ENCODE results near the gene CHRM4. TPM values are rescaled to one million over a fixed set of nuclear protein-coding genes. Genes with fewer than 3 reads are reported as not detected.

CHRM4 gene
- total RNA-seq = under 1 TPM; 0.75 to 0.81 TPM

DNA sequence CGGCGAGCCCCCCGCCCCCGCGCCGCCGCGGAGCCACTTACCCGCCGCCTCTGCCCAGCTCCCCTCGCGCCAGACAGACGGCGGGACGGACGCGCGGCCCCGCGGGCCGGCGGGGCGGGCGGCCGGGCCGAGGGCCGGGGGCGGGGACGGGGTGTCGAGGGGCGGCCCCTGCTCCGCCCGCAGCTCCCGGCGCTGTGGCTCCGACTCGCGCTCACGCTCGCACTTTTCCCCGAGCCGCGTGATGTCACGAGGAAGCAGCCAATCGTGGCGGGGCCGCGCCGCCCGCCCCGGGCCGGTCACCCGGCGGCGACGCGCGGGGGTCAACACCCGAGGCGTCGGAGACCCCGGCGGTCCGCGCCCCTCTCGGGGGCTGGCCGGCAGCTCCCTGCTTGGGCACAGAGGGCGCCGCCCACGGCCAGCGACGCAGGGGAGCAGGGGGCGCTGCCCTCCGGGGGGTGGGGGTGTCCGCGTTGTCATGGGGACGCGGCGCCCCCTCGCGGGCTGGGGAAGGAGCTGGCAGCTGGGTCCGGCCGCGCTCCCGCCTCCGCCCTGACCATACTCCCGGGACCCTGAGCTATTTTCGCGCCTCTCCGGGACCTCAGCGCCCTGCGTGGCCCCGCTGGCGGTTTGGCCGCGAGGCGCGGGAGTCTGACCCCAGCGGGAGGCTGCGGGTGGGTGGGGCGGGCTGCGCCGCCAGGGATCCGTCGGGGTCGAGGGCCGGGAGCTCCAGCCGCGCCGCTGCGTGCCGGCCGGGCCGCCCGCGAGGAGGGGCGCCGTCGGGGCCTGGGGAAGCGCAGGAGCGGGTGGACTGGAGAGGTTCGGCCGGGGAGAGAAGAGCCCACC is at the start of gene CHRM4:
Gene CHRM4 (minus strand): TSS at position 199 of the 843 bp plus-strand sequence. CDS start 5,219 bp downstream, outside the sequence.
- peak; percentile 18 to 54 for ATAC-seq

GRCh38 chr11:46438211-46438610 is 46.6 kb upstream of the CHRM4 start:
- Mint-ChIP-seq H3K4me1 (ENCODE audit: low read depth in 2 of 2) (peaks cover 5 to 6% of the 10 kb centered on the region in 2 donors), H3K36me3 (peaks cover 4% of the 10 kb centered on the region), H3K9me3 (no peaks in the 10 kb centered on the region), H3K27me3 (no peaks in the 10 kb centered on the region), H3K4me3 (no peak overlapping the region), H3K27ac (no peak overlapping the region)
- no peak for ATAC-seq
- DNase-seq (ENCODE audit: low spot score) = no peak

More for the DNA sequence above, at the start of gene CHRM4:
- peaks cover 23% of the 10 kb centered on the region in 2 donors for H3K27me3 Mint-ChIP-seq
- no peak for DNase-seq (ENCODE audit: low spot score)
- no peak within 1 kb of the TSS for H3K27ac Mint-ChIP-seq
- H3K4me1 Mint-ChIP-seq (ENCODE audit: low read depth in 2 of 2) = peaks cover 11 to 27% of the 10 kb centered on the region in 2 donors
- peak within 1 kb of the TSS; percentile 82 for H3K4me3 Mint-ChIP-seq
- no peaks in the 10 kb centered on the region for H3K9me3 Mint-ChIP-seq
- no peaks in the 10 kb centered on the region for H3K36me3 Mint-ChIP-seq

GRCh38 chr11:46437122-46437689 is 45.6 kb upstream of the CHRM4 start:
- Mint-ChIP-seq H3K4me3 (no peak overlapping the region), H3K27me3 (no peaks in the 10 kb centered on the region), H3K27ac (no peak overlapping the region), H3K9me3 (no peaks in the 10 kb centered on the region), H3K36me3 (peaks cover under 1% of the 10 kb centered on the region), H3K4me1 (ENCODE audit: low read depth in 2 of 2) (peaks cover 5 to 6% of the 10 kb centered on the region in 2 donors)
- ATAC-seq = no peak
- no peak for DNase-seq (ENCODE audit: low spot score)

GRCh38 chr11:46436113-46436512 is 44.5 kb upstream of the CHRM4 start:
- peaks cover 5 to 9% of the 10 kb centered on the region in 2 donors for H3K4me1 Mint-ChIP-seq (ENCODE audit: low read depth in 2 of 2)
- DNase-seq (ENCODE audit: low spot score) (no peak), ATAC-seq (no peak)
- H3K9me3 Mint-ChIP-seq = no peaks in the 10 kb centered on the region
- H3K36me3 Mint-ChIP-seq = peaks cover 9% of the 10 kb centered on the region
- H3K4me3 Mint-ChIP-seq = no peak overlapping the region
- H3K27ac Mint-ChIP-seq = no peak overlapping the region
- no peaks in the 10 kb centered on the region for H3K27me3 Mint-ChIP-seq

GRCh38 chr11:46435679-46436078 is 44.1 kb upstream of the CHRM4 start:
- Mint-ChIP-seq H3K9me3 (no peaks in the 10 kb centered on the region), H3K4me1 (ENCODE audit: low read depth in 2 of 2) (peaks cover 5 to 6% of the 10 kb centered on the region in 2 donors), H3K4me3 (no peak overlapping the region), H3K27me3 (no peaks in the 10 kb centered on the region), H3K36me3 (peaks cover 9% of the 10 kb centered on the region), H3K27ac (no peak overlapping the region)
- DNase-seq (ENCODE audit: low spot score) (no peak), ATAC-seq (peak in 1 of 2 donors; percentile 36)

DNA sequence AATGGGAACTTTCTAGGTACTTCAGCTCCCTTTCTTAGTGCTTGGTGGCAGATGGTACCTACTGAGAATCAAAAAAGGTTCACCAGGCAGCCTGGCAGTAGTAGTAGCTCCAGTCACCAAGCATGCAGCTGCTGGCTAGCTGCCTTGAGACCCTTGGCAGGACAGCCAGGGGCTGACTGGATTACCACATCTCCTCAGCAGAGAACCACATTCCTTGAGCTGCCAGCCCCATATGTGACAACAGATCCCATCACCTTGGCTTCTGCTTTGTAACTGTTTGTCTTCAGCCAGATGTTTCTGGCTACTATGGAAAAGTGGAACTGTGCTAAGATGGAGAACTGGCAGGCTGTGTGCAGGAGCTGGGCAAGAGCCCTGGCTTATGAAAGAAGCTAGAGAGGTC is 39.6 kb upstream of the CHRM4 start:
- H3K9me3 Mint-ChIP-seq = no peaks in the 10 kb centered on the region
- ATAC-seq (no peak), DNase-seq (ENCODE audit: low spot score) (no peak)
- peaks cover 16% of the 10 kb centered on the region for H3K36me3 Mint-ChIP-seq
- no peaks in the 10 kb centered on the region for H3K27me3 Mint-ChIP-seq
- no peak overlapping the region for H3K27ac Mint-ChIP-seq
- peaks cover 4 to 6% of the 10 kb centered on the region in 2 donors for H3K4me1 Mint-ChIP-seq (ENCODE audit: low read depth in 2 of 2)
- no peak overlapping the region for H3K4me3 Mint-ChIP-seq

GRCh38 chr11:46429717-46430116 is 38.1 kb upstream of the CHRM4 start:
- H3K9me3 Mint-ChIP-seq = no peaks in the 10 kb centered on the region
- H3K4me3 Mint-ChIP-seq = no peak overlapping the region
- H3K4me1 Mint-ChIP-seq (ENCODE audit: low read depth in 2 of 2) = peaks cover 2 to 4% of the 10 kb centered on the region in 2 donors
- ATAC-seq (no peak), DNase-seq (ENCODE audit: low spot score) (no peak)
- H3K36me3 Mint-ChIP-seq = peaks cover 16% of the 10 kb centered on the region
- peak overlapping the region in 1 of 2 donors; percentile 7 for H3K27ac Mint-ChIP-seq
- no peaks in the 10 kb centered on the region for H3K27me3 Mint-ChIP-seq

DNA sequence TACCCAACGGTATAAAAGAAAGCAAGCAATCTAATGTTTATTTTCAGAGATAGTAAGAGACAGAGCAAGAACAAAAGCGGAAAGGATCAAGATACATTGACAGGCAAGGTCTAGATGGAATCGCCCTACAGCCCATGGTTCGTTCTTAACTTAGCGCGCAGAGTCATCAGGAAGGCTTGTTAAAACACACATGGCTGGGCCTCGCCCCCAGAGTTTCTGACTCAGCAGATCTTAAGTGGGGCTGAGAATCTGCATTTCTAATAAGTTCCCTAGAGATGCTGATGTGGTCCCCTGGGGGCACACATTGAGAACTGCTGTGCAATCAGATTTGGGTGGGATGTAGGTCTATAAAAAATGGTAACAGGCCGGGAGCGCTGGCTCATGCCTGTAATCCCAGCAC is 35.8 kb upstream of the CHRM4 start:
- no peak overlapping the region for H3K27ac Mint-ChIP-seq
- H3K4me1 Mint-ChIP-seq (ENCODE audit: low read depth in 2 of 2) = peaks cover 2 to 4% of the 10 kb centered on the region in 2 donors
- no peak for ATAC-seq
- no peaks in the 10 kb centered on the region for H3K27me3 Mint-ChIP-seq
- peaks cover 16% of the 10 kb centered on the region for H3K36me3 Mint-ChIP-seq
- no peaks in the 10 kb centered on the region for H3K9me3 Mint-ChIP-seq
- no peak for DNase-seq (ENCODE audit: low spot score)
- no peak overlapping the region for H3K4me3 Mint-ChIP-seq

- ATAC-seq (no peak), DNase-seq (ENCODE audit: low spot score) (no peak)
- Mint-ChIP-seq H3K4me1 (ENCODE audit: low read depth in 2 of 2) (peaks cover 1 to 4% of the 10 kb centered on the region in 2 donors), H3K27me3 (no peaks in the 10 kb centered on the region), H3K4me3 (no peak overlapping the region), H3K9me3 (no peaks in the 10 kb centered on the region), H3K36me3 (peaks cover 9% of the 10 kb centered on the region), H3K27ac (no peak overlapping the region)
Observed at GRCh38 chr11:46426233-46426991, 34.8 kb upstream of the CHRM4 start.

- H3K9me3 Mint-ChIP-seq = no peaks in the 10 kb centered on the region
- H3K27me3 Mint-ChIP-seq = no peaks in the 10 kb centered on the region
- H3K4me1 Mint-ChIP-seq (ENCODE audit: low read depth in 2 of 2) = peaks cover 3 to 4% of the 10 kb centered on the region in 2 donors
- no peak overlapping the region for H3K4me3 Mint-ChIP-seq
- ATAC-seq (no peak), DNase-seq (ENCODE audit: low spot score) (no peak)
- H3K36me3 Mint-ChIP-seq = peaks cover 10% of the 10 kb centered on the region
- no peak overlapping the region for H3K27ac Mint-ChIP-seq
Observed at GRCh38 chr11:46422588-46422987, 31.0 kb upstream of the CHRM4 start.

DNA sequence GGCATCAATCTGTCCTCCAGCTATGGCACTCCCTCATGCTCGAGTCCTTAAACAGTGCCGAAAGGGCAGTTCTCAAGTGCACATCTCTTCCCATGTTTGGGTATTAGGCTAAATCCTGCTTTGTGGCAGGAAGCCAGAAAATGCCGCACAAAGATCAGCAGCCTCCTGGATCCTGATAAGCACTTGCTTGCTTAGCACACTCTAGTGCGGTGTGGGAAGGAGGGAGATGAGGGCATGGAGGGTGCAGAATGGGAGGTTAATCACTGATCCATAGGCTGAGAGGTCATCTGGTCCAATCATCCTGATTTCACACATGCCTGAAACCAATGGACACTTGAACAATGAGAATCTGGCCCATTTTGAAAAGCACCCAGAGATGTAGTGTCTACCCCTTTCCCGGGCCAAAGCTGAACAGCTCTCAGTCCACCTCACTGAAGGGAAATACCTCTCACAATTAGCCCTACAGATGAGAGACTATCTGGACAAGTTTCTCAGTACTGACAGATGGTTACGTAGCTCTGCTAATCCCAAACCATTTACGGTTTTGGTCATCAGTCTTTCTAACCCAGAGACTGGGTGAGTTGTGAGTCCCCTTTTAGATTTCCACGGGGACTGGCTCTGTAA is 29.8 kb upstream of the CHRM4 start:
- Mint-ChIP-seq H3K4me1 (ENCODE audit: low read depth in 2 of 2) (peaks cover 0 to 3% of the 10 kb centered on the region in 2 donors), H3K27ac (no peak overlapping the region), H3K27me3 (no peaks in the 10 kb centered on the region), H3K4me3 (no peak overlapping the region), H3K36me3 (peaks cover 4% of the 10 kb centered on the region), H3K9me3 (no peaks in the 10 kb centered on the region)
- no peak for DNase-seq (ENCODE audit: low spot score)
- ATAC-seq = no peak

GRCh38 chr11:46420513-46420912 is 28.9 kb upstream of the CHRM4 start:
- ATAC-seq (no peak), DNase-seq (ENCODE audit: low spot score) (no peak)
- H3K27me3 Mint-ChIP-seq = no peaks in the 10 kb centered on the region
- no peak overlapping the region for H3K27ac Mint-ChIP-seq
- peaks cover 7% of the 10 kb centered on the region for H3K36me3 Mint-ChIP-seq
- H3K4me1 Mint-ChIP-seq (ENCODE audit: low read depth in 2 of 2) = peaks cover 0 to 3% of the 10 kb centered on the region in 2 donors
- H3K4me3 Mint-ChIP-seq = no peak overlapping the region
- H3K9me3 Mint-ChIP-seq = no peaks in the 10 kb centered on the region

- H3K9me3 Mint-ChIP-seq = no peaks in the 10 kb centered on the region
Observed at GRCh38 chr11:46418751-46419150, 27.2 kb upstream of the CHRM4 start.

More at GRCh38 chr11:46418751-46419150, 27.2 kb upstream of the CHRM4 start:
- H3K27ac Mint-ChIP-seq = no peak overlapping the region
- peaks cover 0 to 3% of the 10 kb centered on the region in 2 donors for H3K4me1 Mint-ChIP-seq (ENCODE audit: low read depth in 2 of 2)
- H3K4me3 Mint-ChIP-seq = no peak overlapping the region
- H3K27me3 Mint-ChIP-seq = no peaks in the 10 kb centered on the region
- peaks cover 11% of the 10 kb centered on the region for H3K36me3 Mint-ChIP-seq
- no peak for DNase-seq (ENCODE audit: low spot score)
- no peak for ATAC-seq

All from natural killer cell treated with Interleukin-12 subunit alpha and Interleukin-12 subunit beta and Interleukin-15 and Interleukin-18, amount 100 ng/mL, for 72 hours (primary cell).